ENCODE data around the gene DLG3.

DNA sequence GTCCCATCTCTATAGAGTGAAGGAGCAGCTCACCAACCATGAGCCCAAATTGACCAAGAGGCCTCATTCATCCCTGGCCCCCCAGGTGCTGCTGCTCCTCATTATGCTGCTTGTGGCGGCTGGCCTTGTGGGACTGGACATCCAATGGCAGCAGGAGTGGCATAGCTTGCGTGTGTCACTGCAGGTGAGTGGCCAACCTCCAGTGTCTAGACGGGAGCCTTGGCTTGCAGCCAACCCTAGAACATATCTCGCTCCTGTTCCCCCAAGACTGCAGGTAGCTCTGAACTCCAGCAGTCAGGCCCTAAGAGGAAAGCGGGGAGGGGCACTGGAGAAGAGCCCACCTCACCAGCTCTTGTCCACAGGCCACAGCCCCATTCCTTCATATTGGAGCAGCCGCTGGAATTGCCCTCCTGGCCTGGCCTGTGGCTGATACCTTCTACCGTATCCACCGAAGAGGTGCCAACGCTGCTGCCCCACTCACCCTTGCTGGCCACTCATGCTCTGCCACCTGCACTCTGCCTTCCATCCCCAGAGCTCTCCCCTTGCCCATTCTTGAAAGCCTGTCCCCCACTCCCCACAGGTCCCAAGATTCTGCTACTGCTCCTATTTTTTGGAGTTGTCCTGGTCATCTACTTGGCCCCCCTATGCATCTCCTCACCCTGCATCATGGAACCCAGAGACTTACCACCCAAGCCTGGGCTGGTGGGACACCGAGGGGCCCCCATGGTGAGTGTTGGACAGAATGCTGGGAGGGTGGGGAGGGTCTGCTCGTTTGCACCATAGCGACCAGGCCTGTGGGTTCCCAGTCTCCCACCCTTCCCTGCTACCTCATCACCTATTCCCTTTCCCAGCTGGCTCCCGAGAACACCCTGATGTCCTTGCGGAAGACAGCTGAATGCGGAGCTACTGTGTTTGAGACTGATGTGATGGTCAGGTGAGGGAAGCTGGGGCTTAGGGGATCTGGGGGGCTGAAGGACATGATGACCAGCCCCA, 18.1 kb upstream of the DLG3 start:
- TF ChIP-seq, protein P1, sequence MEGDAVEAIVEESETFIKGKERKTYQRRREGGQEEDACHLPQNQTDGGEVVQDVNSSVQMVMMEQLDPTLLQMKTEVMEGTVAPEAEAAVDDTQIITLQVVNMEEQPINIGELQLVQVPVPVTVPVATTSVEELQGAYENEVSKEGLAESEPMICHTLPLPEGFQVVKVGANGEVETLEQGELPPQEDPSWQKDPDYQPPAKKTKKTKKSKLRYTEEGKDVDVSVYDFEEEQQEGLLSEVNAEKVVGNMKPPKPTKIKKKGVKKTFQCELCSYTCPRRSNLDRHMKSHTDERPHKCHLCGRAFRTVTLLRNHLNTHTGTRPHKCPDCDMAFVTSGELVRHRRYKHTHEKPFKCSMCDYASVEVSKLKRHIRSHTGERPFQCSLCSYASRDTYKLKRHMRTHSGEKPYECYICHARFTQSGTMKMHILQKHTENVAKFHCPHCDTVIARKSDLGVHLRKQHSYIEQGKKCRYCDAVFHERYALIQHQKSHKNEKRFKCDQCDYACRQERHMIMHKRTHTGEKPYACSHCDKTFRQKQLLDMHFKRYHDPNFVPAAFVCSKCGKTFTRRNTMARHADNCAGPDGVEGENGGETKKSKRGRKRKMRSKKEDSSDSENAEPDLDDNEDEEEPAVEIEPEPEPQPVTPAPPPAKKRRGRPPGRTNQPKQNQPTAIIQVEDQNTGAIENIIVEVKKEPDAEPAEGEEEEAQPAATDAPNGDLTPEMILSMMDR (IDR thresholded peaks at IDR 0.05; ENCODE audit: low read depth, low read length, missing input control) = no peak
- TF ChIP-seq JUND (IDR thresholded peaks at IDR 0.05) = no peak
